Measurements from ENCODE around the gene RAD54L.
"Not testable (repeated sequence)": the region's sequence is repeated elsewhere in the genome, so short reads cannot be mapped to it uniquely, and the experiment has no call there.

Gene RAD54L

GRCh38 chr1:46325285-46326076 lies 77.9 kb downstream of the RAD54L start:
- DNase-seq, result not testable (repeated sequence)

Data from NCI-H146 (cell line).